Daoy (cell line): ENCODE results near the gene EXD3. TPM values are rescaled to one million over a fixed set of nuclear protein-coding genes. Genes with fewer than 3 reads are reported as not detected.
"Not testable (repeated sequence)": the region's sequence is repeated elsewhere in the genome, so short reads cannot be mapped to it uniquely, and the experiment has no call there.

Experiments
- DNase-seq: peaks from one replicate; pipeline ENCODE4 v3.0.0-alpha.2; 2015; ENCODE audit warnings: low read depth
- total RNA-seq: library from RNA; depleted of rRNA; stranded (reverse); fragments of >200 nt; shearing (Covaris generic); gene quantifications from 2 replicates; pipeline ENCODE4 v1.2.3, GENCODE V29; 2014

Gene EXD3
- total RNA-seq, 1 experiment from 2014 or later: 2.3 TPM

DNA sequence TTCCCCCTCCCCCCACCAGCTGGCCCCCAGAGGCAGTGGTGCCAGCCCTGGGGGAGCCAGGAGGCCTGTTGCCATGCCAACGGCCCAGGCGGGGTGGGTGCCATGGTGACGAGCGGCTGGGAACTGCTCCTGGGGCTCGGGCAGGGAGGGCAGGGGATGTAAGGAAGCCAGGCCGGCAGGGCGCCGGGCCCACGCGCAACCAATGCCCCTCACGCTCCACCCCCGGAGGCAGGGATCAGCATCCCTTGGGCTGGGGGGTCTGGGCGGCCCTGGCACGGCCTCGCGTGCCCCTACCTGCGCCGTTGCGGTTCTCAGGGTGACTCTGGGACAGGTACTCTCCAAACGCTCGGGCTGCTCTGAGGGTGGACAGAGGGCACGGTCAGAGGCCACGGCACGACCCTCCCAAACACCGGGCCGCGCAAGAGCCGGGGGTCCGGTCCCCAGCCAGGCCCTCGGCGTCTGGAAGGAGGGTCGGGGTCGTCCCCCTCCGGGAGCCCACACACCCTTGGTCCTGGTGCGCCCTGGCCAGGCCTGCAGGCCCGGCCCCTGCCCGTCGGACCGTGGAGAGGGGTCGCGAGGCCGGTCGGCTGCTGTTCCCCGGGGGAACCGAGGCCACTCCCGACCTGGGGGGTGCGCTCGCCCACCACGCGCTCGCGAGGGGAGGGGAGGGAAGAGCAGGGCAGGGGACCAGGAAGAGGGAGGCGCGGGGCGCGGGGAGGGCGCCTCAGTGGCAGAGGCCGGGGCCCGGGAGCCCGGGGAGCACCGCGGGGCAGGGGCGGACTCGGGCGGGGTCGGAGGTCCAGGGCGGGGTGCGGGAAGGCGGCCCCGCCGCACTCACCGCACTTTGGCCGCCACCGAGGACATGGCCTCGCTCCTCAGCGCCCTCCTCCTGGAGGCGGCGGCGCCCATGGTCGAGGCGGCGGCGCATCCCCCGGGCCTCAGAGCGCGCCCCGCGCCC lies 35.5 kb upstream of the EXD3 start:
- no peak for DNase-seq

DNA sequence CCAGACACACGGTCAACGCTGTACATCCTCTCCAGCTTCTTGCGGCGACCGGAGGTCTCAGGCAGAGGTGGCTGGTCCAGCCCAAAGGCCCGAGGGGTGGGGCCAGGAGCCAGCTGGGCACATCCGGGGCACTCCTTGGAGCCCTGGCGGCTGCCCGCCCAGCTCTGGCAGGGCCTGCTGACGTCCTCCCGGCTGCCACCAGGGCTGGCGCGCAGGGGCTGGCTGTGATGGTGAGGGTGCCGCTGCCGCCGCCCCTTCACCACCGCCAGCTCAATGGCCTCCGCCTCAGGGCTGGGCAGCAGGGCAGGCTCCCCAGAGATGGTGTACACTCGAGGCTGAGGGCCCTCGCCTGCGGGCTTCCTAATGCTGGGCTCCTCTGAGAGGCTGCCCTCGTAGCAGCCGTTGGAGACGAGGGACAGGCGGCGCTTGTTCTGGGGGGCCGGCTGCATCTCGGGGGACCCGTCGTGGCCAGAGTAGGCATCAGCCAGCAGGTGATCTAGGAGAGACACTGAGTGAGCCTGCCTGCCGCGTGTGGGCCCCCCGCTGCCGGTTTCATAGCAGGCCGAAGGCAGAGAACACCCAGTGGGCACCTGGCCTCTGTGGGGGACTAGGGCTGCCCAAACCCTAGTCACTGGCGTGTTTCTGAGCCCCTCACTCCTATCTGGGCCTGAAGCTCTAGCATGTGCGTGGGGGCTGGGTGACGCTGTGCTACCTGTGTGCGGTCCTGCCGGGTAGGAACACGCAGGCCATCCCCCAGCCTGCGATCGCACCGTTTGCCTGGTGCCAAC lies 34.6 kb upstream of the EXD3 start:
- no peak for DNase-seq

GRCh38 chr9:137456864-137457405 lies 34.0 kb upstream of the EXD3 start:
- no peak for DNase-seq

DNA sequence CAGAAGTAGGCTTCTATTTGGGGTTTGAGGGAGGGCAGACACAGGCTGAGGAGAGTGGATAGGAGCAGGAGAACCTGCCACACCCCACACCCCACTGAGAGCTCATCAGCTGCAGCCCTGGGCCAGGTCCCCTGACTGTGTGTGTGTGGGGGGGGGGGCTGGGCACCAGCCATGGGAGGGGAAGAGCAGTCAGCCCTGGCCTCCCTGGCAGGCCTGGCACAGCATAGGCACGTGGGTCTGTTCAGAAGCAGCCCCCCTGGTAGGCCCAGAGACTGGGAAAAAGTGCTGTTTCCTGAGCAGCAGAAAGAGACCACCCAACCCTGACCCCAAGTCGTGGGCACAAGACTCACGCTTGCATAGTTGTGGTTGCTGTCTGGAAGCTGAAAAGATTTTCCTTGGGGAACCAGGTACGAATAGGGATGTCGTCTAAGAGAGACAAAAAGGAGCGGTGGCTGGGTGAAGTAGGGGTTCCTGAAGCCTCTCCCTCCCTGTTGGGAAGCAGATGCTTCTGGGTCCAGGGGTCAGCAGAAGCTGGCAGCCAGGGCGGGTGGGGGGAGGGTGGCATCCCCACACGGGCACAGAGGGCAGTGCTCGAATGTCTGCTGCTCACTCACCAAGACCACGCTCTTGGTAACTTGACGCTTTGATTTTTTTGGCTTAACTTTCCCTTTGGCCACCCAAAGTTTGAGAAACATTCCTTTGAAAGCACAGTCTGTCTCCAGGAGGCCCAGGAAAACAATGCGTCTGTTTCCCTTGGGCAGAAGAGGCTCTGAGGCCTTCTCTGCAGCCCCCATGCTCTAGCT lies 33.3 kb upstream of the EXD3 start:
- no peak for DNase-seq

DNA sequence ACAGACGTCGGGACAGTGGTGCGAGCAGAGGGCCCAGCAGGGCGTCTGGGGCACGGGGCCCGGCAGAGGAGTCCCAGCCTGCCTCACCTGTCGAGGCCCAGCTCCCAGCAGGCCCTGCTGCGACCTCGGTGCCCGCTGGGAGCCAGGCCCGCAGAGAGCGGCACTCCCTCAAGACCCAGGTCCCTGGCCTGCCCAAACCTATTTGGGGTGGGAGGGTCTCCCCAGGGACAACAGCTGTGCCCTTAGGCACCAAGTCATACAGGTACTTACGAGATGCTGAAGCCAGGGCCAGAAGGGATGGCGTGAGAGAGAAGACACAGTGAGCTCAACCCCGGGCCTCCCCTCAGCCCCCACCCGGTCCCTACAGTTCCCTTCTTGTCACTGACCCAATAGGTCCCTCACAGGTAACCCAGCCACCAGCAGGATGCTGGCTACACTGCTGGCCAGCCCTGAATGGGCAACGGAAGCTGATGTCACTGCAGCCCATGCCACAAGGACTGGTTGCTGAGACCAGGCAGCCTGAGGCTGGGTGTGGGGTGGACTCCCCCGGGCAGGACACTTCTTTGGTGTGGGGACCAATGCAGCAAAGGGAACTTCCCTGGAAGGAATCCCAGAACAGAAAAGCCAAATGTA lies 32.5 kb upstream of the EXD3 start:
- DNase-seq: no peak

DNA sequence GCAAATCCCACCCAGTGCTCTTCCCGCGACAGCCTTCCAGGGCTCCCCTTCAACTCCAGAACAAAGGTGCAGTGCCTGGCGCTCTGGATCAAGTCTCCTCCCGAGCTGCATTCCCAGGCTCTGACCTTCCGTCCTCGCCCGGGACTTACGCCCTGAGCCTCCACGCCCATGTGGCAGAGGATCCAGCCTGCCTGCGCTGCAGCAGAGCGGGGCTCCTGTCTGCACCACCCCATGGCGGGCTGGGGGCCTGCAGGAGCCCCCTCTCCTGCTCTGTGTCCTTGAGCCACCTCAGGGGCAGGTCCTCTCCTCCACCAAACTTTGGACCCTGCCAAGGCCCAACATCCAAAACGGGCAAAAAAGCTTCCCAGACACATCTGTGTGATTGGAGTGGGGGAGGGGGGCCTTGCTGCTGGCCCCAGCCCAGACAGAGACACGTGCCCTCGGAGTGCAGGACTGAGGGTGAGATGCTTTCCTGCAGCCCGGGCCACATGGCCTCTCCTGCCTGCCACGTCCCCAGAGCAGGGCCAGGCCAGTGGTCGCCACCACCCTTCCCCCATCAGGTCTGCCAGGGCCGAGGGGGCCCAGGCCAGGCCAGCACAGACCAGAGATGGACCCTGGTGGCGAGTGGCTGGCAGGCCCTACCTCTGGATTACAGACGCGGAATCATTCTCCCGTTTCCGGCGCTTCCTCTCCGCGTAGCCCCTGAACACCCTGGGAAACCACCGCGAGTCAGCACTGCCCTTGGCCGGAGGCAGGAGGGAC lies 31.8 kb upstream of the EXD3 start:
- DNase-seq: no peak

- no peak for DNase-seq
These were observed 31.2 kb upstream of the EXD3 start for GRCh38 chr9:137454145-137454596.

- DNase-seq: no peak
These were observed 30.7 kb upstream of the EXD3 start for GRCh38 chr9:137453643-137454081.

GRCh38 chr9:137452761-137453642 lies 30.0 kb upstream of the EXD3 start:
- no peak for DNase-seq

DNA sequence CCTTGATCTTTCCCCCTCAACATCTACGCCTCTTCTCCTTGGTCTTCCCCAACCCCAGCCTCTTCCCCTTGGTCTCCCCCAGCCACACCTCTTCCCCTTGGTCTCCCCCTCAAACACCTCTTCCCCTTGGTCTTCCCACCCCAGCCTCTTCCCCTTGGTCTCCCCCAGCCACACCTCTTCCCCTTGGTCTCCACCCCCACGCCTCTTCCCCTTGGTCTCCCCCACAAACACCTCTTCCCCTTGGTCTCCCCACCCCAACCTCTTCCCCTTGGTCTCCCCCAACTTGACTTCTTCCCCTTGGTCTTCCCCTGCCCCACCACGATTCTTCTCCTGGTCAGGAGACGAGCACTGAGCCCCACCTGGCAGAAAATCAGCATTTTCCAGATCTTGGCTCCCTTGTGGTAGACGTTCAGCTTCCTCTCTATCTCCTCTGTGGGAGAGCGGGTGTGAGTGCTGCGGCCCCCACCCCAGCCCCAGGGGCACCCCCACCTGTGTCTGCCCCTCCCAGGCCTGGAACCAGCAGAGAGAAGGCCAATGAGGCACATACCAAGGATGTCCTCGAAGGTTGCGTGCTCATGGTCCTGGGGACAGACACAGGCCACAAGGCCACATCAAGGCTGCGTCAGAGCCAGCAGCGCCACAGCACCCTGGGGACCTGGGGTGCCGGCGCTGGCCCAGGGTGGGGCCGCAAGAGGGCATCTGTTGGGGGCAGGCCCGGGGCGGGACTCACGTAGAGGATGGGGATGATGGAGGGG lies 29.2 kb upstream of the EXD3 start:
- no peak for DNase-seq

DNA sequence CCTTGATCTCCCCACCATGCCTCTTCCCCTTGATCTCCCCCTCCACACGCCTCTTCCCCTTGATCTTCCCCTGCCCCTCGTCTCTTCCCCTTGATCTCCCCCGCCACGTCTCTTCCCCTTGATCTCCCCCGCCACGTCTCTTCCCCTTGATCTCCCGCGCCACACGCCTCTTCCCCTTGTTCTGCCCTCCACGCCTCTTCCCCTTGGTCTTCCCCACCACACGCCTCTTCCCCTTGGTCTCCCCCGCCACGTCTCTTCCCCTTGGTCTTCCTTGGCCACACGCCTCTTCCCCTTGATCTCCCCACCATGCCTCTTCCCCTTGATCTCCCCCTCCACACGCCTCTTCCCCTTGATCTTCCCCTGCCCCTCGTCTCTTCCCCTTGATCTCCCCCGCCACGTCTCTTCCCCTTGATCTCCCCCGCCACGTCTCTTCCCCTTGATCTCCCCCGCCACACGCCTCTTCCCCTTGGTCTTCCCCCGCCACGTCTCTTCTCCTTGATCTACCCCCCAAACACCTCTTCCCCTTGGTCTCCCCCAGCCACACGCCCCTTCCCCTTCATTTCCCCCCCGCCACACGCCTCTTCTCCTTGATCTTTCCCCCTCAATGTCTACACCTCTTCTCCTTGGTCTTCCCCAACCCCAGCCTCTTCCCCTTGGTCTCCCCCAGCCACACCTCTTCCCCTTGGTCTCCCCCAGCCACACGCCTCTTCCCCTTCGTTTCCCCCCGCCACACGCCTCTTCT lies 28.5 kb upstream of the EXD3 start:
- not testable (repeated sequence) for DNase-seq

DNA sequence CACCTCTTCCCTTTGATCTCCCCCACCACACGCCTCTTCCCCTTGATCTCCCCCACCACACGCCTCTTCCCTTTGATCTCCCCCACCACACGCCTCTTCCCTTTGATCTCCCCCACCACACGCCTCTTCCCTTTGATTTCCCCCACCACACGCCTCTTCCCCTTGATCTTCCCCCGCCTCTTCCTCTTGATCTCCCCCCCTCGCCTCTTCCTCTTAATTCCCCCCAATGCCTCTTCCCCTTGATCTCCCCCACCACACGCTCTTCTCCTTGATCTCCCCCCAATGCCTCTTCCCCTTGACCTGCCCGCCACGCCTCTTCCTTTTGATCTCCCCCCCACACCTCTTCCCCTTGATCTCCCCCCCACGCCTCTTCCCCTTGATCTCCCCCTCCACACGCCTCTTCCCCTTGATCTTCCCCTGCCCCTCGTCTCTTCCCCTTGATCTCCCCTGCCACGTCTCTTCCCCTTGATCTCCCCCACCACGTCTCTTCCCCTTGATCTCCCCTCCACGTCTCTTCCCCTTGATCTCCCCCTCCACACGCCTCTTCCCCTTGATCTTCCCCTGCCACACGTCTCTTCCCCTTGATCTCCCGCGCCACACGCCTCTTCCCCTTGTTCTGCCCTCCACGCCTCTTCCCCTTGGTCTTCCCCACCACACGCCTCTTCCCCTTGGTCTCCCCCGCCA lies 27.7 kb upstream of the EXD3 start:
- DNase-seq: not testable (repeated sequence)

GRCh38 chr9:137449931-137450538 lies 27.1 kb upstream of the EXD3 start:
- no peak for DNase-seq

DNA sequence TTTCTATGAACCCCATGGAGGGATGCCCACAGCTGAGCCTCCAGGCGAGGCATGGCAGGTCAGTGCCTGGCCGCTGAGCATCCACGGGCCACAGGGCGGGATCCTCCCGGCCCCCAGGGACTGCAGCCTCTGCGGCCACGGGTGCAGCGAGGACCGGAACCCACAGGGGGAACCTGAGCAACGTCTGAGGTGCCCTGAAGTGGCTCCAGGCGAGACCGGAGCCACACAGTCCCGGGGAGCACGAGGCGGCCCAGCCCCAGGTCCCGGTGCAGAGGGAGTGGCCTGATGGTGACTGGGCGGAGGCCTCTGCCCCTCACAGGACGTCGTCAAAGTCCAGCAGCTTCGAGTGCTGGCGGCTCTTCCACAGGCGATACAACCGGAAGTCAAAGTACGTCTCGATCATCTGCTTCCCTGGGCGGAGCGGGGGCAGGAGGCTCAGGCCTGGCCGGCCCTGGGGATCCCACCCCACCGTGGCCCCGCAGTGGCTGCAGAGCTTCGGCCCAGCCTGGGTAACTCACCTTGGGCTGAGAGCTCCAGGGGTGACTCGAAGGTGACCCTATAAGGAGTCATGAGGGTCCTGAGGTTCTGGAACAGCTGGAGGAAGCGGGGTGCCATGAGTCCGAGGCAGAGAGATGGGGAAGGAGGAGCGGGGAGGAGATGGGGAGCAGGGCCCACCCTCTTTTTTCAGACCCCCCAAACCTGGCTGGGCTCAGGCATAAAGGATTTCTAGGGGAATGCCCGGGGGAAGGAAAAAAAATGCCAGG lies 26.3 kb upstream of the EXD3 start:
- no peak for DNase-seq

- no peak for DNase-seq
These were observed 25.6 kb upstream of the EXD3 start for GRCh38 chr9:137448602-137448962.
